ENCODE measurements around the gene ROPN1B.
"Not testable (repeated sequence)": the region's sequence is repeated elsewhere in the genome, so short reads cannot be mapped to it uniquely, and the experiment has no call there.

GRCh38 chr3:125977104-125977503, 8.1 kb downstream of the ROPN1B start:
- not testable (repeated sequence) for TF ChIP-seq POLR2A (IDR thresholded peaks at IDR 0.05; ENCODE audit: low read length); GATA1 (IDR thresholded peaks at IDR 0.05; ENCODE audit: low read depth, low read length)

All from erythroblast (primary cell).